Stimulated activated naive B cell treated with anti-CD40 and anti-IgM and Interleukin-4, amounts not matched to agents 10 μg/mL and 1 μg/mL and 100 μg/mL, for 72 hours (primary cell): Measurements from ENCODE around the gene TMEM213.

ENCODE experiments used
- ATAC-seq, 2 donors: fragments of 150-1000 bp; cut with Tn5 transposase; replicated peaks; 2 replicates each; pipeline ENCODE4 v1.10.0; 2021; ENCODE audit warnings: moderate library complexity in 1 of 2
- DNase-seq: peaks from one replicate; pipeline ENCODE4 v3.0.0; 2021
- H3K27ac Mint-ChIP-seq: one replicate; pipeline ENCODE4 v1.8.0; 2022; ENCODE audit warnings: mild to moderate bottlenecking, mixed read lengths
- H3K27me3 Mint-ChIP-seq, 2 donors: one replicate each; pipeline ENCODE4 v1.8.0; 2022; ENCODE audit warnings: mixed read lengths in 2 of 2
- H3K36me3 Mint-ChIP-seq, 2 donors: one replicate each; pipeline ENCODE4 v1.8.0; 2022; ENCODE audit warnings: mixed read lengths in 2 of 2, mild to moderate bottlenecking in 1 of 2
- H3K4me1 Mint-ChIP-seq, 2 donors: one replicate each; pipeline ENCODE4 v1.8.0; 2022; ENCODE audit warnings: mixed read lengths in 2 of 2, mild to moderate bottlenecking in 1 of 2
- H3K4me3 Mint-ChIP-seq, 2 donors: one replicate each; pipeline ENCODE4 v1.8.0; 2022; ENCODE audit warnings: mild to moderate bottlenecking in 2 of 2, mixed read lengths in 2 of 2, moderate library complexity in 1 of 2
- H3K9me3 Mint-ChIP-seq, 2 donors: one replicate each; pipeline ENCODE4 v1.8.0; 2022; ENCODE audit warnings: mixed read lengths in 2 of 2, mild to moderate bottlenecking in 1 of 2

TMEM213 gene

GRCh38 chr7:138867744-138868143, 70.0 kb downstream of the TMEM213 start:
- Mint-ChIP-seq H3K27me3 (no peaks in the 10 kb centered on the region), H3K9me3 (peaks cover 0 to 1% of the 10 kb centered on the region in 2 donors), H3K4me1 (peaks cover 2 to 8% of the 10 kb centered on the region in 2 donors), H3K36me3 (no peaks in the 10 kb centered on the region), H3K27ac (no peak overlapping the region), H3K4me3 (no peak overlapping the region)
- DNase-seq (no peak), ATAC-seq (no peak)

- Mint-ChIP-seq H3K27me3 (no peaks in the 10 kb centered on the region), H3K4me3 (no peak overlapping the region), H3K9me3 (peaks cover 0 to 1% of the 10 kb centered on the region in 2 donors), H3K27ac (no peak overlapping the region), H3K36me3 (no peaks in the 10 kb centered on the region), H3K4me1 (peaks cover 2 to 8% of the 10 kb centered on the region in 2 donors)
- no peak for DNase-seq
- no peak for ATAC-seq
These were observed 70.9 kb downstream of the TMEM213 start for GRCh38 chr7:138868711-138869110.

DNA sequence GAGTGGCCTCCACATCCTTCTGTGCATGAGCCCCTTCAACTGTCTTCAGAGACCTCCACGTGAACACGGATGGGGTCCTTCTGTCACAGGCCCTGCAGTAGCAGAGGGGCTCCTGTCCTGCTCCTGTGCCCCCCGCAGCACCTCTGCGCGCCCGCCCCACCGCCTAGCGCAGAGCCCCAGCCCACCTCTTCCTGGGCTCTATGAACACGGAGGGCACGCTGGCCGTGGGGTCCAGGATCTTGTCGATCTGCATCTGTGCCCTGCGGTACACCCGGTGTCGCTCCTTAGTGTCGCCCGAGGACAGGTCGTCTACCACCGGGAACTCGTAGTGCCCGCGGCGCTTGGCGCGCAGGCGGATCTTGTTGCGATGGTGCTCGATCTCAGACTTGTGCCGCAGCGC, 71.6 kb downstream of the TMEM213 start:
- H3K9me3 Mint-ChIP-seq = peaks cover 0 to 2% of the 10 kb centered on the region in 2 donors
- H3K4me3 Mint-ChIP-seq = no peak overlapping the region
- H3K4me1 Mint-ChIP-seq = peaks cover 2 to 8% of the 10 kb centered on the region in 2 donors
- ATAC-seq (no peak), DNase-seq (no peak)
- H3K27me3 Mint-ChIP-seq = no peaks in the 10 kb centered on the region
- no peaks in the 10 kb centered on the region for H3K36me3 Mint-ChIP-seq
- no peak overlapping the region for H3K27ac Mint-ChIP-seq

DNA sequence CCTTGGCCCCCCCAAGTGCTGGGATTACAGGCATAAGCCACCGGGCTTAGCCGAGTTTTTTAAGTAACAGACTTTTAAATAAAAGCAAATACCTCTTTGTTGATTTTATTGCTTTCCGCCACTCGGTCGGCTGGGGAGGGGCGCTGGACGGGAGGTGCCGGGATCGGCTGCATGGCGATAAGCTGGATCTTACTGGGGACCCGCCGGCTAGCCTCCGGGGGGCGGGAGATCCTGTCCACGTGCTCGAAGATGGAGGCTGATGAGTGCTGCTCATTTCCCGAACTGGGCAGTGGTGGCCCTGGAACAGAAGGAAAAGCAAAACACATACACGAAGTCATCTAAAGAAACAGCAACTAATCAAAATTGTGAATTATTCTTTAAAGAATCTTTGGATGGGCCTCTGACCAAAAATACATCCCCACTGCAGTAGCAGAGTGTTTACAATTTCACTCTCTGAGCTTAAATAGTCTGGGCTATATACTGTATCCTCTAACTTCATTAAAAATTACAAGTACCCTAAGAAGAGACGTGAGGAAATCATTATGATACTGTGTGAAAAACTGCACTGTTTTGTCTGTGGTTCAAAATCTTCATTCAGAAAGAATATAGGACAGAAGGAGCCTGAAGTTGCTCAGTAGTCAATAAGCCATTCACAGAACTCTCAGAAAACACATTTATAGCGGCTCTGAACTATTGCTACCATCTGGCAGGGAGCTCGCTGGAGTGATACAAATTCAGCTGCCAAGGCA, 73.4 kb downstream of the TMEM213 start:
- H3K4me1 Mint-ChIP-seq = no peaks in the 10 kb centered on the region
- no peaks in the 10 kb centered on the region for H3K36me3 Mint-ChIP-seq
- no peak overlapping the region for H3K27ac Mint-ChIP-seq
- peaks cover 0 to 3% of the 10 kb centered on the region in 2 donors for H3K9me3 Mint-ChIP-seq
- DNase-seq = no peak
- no peaks in the 10 kb centered on the region for H3K27me3 Mint-ChIP-seq
- ATAC-seq = no peak
- no peak overlapping the region for H3K4me3 Mint-ChIP-seq

DNA sequence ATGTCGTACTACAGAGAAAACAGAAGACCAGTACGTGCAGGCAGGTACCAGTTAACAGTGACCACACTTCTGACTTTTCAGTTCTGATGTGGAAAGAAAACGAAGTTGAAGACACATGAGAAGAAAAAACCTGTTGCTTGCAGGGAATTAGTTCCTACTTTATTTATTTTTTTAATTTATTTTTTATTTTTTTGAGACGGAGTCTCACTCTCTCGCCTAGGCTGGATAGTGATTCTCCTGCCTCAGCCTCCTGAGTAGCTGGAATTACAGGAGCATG, 74.0 kb downstream of the TMEM213 start:
- no peaks in the 10 kb centered on the region for H3K4me1 Mint-ChIP-seq

GRCh38 chr7:138872576-138872975, 74.8 kb downstream of the TMEM213 start:
- peaks cover 0 to 3% of the 10 kb centered on the region in 2 donors for H3K9me3 Mint-ChIP-seq
- no peaks in the 10 kb centered on the region for H3K36me3 Mint-ChIP-seq
- H3K27me3 Mint-ChIP-seq = no peaks in the 10 kb centered on the region
- no peak overlapping the region for H3K27ac Mint-ChIP-seq
- H3K4me1 Mint-ChIP-seq = no peaks in the 10 kb centered on the region
- no peak for ATAC-seq
- DNase-seq = no peak
- H3K4me3 Mint-ChIP-seq = no peak overlapping the region

More for the DNA sequence above, 74.0 kb downstream of the TMEM213 start:
- H3K36me3 Mint-ChIP-seq = no peaks in the 10 kb centered on the region
- H3K27me3 Mint-ChIP-seq = no peaks in the 10 kb centered on the region
- no peak overlapping the region for H3K4me3 Mint-ChIP-seq
- no peak for DNase-seq
- no peak for ATAC-seq
- H3K9me3 Mint-ChIP-seq = peaks cover 0 to 3% of the 10 kb centered on the region in 2 donors
- H3K27ac Mint-ChIP-seq = no peak overlapping the region

GRCh38 chr7:138873220-138873892, 75.6 kb downstream of the TMEM213 start:
- no peaks in the 10 kb centered on the region for H3K36me3 Mint-ChIP-seq
- ATAC-seq (no peak), DNase-seq (no peak)
- peaks cover 0 to 3% of the 10 kb centered on the region in 2 donors for H3K9me3 Mint-ChIP-seq
- H3K27ac Mint-ChIP-seq = no peak overlapping the region
- no peaks in the 10 kb centered on the region for H3K27me3 Mint-ChIP-seq
- no peak overlapping the region for H3K4me3 Mint-ChIP-seq
- H3K4me1 Mint-ChIP-seq = no peaks in the 10 kb centered on the region

DNA sequence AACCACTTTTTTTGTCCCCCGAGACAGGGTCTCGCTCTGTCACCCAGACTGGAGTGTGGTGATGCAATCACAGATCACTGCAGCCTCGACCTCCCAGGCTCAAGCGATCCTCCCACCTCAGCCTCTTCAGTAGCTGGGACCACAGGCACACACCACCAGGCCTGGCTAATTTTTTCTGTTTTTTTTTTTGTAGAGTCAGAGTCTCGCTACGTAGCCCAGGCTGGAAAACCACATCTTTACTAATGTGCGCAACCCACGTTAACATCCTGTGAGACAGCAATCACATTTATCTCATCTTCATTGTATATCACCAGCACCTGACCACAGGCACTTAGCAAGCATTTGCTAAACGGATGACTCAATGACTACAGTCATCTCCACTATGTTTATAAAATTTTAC, 78.0 kb downstream of the TMEM213 start:
- no peaks in the 10 kb centered on the region for H3K4me1 Mint-ChIP-seq
- peaks cover 0 to 3% of the 10 kb centered on the region in 2 donors for H3K9me3 Mint-ChIP-seq
- no peak overlapping the region for H3K4me3 Mint-ChIP-seq
- no peaks in the 10 kb centered on the region for H3K27me3 Mint-ChIP-seq
- no peak for DNase-seq
- H3K27ac Mint-ChIP-seq = no peak overlapping the region
- ATAC-seq = no peak
- no peaks in the 10 kb centered on the region for H3K36me3 Mint-ChIP-seq

DNA sequence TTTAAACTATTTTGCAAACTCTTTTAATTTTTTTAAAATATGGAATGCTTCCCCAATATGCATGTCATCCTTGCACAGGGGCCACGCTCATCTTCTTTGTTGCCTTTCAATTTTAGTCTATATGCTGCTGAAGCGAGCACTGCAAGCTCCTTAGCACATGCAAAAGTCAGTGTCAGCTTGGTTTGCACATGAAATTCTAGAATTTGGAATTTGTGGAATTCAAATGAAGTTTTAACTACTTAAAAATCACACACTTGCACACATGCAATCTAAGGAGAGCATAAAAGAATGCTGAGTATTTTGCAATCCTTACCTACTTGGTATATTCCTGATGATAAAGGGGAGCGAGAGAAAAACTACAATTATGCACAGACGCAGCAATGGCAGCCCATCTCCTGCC, 78.5 kb downstream of the TMEM213 start:
- Mint-ChIP-seq H3K4me3 (no peak overlapping the region), H3K36me3 (no peaks in the 10 kb centered on the region), H3K27ac (no peak overlapping the region), H3K4me1 (no peaks in the 10 kb centered on the region), H3K9me3 (peaks cover 0 to 2% of the 10 kb centered on the region in 2 donors), H3K27me3 (no peaks in the 10 kb centered on the region)
- ATAC-seq (no peak), DNase-seq (no peak)

DNA sequence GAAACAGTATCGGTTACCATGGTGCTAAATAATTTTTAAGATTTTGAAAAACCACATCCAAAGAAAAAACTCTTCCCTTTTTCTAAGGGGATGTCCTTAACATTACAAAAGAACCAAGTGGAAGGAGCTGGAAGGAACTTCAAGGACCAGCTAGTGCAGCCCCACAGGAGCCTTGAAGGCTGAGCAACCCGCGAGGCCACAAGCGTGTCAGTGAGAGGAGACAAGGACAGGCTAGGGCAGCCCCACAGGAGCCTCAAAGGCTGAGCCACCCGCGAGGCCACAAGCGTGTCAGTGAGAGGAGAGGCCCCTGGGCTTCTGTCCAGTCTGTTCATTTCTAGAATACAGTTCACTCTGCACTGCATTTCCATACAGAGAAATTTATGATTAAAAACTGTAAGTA, 80.3 kb downstream of the TMEM213 start:
- H3K4me1 Mint-ChIP-seq = no peaks in the 10 kb centered on the region
- ATAC-seq (no peak), DNase-seq (no peak)
- H3K4me3 Mint-ChIP-seq = no peak overlapping the region
- no peak overlapping the region for H3K27ac Mint-ChIP-seq
- no peaks in the 10 kb centered on the region for H3K27me3 Mint-ChIP-seq
- H3K36me3 Mint-ChIP-seq = no peaks in the 10 kb centered on the region
- H3K9me3 Mint-ChIP-seq = peaks cover 0 to 2% of the 10 kb centered on the region in 2 donors

GRCh38 chr7:138878856-138879255, 81.1 kb downstream of the TMEM213 start:
- ATAC-seq (no peak), DNase-seq (no peak)
- peaks cover 0 to 2% of the 10 kb centered on the region in 2 donors for H3K9me3 Mint-ChIP-seq
- no peak overlapping the region for H3K27ac Mint-ChIP-seq
- no peaks in the 10 kb centered on the region for H3K27me3 Mint-ChIP-seq
- no peaks in the 10 kb centered on the region for H3K4me1 Mint-ChIP-seq
- H3K36me3 Mint-ChIP-seq = no peaks in the 10 kb centered on the region
- no peak overlapping the region for H3K4me3 Mint-ChIP-seq

DNA sequence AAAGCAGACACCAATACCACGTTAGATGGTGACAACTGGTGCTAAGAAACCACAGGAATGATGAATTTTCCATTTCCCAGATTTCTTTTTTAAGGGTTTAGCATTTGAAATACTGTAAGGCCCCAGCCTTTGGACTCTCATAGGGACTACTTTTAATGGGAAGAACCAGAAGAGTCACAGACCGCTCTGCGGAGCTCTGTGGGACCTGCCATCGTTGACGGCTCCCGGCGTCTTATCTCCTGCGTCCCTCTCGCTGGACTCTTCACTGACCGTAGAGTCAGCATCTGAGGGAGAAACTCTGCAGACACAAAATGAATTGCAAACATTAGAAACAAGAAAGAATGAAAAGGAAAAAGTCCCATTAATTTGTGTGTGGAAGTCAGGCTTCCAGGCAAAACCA, 81.6 kb downstream of the TMEM213 start:
- ATAC-seq = no peak
- H3K4me3 Mint-ChIP-seq = no peak overlapping the region
- no peaks in the 10 kb centered on the region for H3K27me3 Mint-ChIP-seq
- no peak for DNase-seq
- H3K27ac Mint-ChIP-seq = no peak overlapping the region
- H3K4me1 Mint-ChIP-seq = no peaks in the 10 kb centered on the region
- peaks cover 0 to 1% of the 10 kb centered on the region in 2 donors for H3K9me3 Mint-ChIP-seq
- no peaks in the 10 kb centered on the region for H3K36me3 Mint-ChIP-seq

DNA sequence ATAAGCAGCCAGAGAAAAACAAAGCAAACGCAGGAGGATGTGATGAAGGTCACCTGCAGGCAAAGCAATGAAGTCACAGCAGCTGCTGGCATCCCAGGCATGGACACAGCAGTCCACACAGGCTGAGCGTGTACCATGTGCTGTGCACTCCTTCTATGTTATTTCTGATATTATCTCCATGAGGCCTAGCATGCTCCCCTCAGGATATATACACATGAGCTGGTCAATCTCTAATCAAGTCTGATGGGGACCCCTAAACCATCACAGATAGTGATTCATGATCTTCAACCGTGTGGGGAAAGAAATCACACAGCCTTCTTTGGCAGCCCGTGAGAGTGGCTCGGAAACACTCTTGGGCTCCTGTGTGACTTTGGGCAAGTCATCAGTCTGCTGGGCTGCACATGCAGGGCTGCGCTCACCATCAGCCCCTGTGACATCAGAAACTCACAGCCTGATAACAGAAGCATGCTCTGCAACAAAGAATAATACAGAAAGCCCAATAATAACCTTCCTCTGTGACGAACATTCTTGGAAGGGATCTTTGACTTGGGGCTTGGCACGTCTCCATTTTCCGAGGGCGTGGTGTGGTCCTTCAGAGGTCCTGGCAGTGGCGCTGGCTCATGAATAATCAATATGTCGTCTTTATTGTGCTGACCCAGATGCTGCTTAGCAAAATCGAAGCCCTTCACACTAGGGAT, 83.2 kb downstream of the TMEM213 start:
- no peak for DNase-seq
- H3K9me3 Mint-ChIP-seq = no peaks in the 10 kb centered on the region
- H3K27me3 Mint-ChIP-seq = no peaks in the 10 kb centered on the region
- no peaks in the 10 kb centered on the region for H3K36me3 Mint-ChIP-seq
- no peak overlapping the region for H3K4me3 Mint-ChIP-seq
- no peak for ATAC-seq
- H3K4me1 Mint-ChIP-seq = no peaks in the 10 kb centered on the region
- no peak overlapping the region for H3K27ac Mint-ChIP-seq

GRCh38 chr7:138881579-138882188, 83.9 kb downstream of the TMEM213 start:
- H3K27ac Mint-ChIP-seq = no peak overlapping the region
- H3K27me3 Mint-ChIP-seq = no peaks in the 10 kb centered on the region
- H3K9me3 Mint-ChIP-seq = no peaks in the 10 kb centered on the region
- no peaks in the 10 kb centered on the region for H3K36me3 Mint-ChIP-seq
- no peak overlapping the region for H3K4me3 Mint-ChIP-seq
- ATAC-seq = no peak
- H3K4me1 Mint-ChIP-seq = no peaks in the 10 kb centered on the region
- DNase-seq = no peak
